Right cardiac atrium (tissue), 5 donors: Measurements from ENCODE around the gene MLKL. TPM values are rescaled to one million over a fixed set of nuclear protein-coding genes. Genes with fewer than 3 reads are reported as not detected.

Experiments
- ATAC-seq, 2 donors: fragments of 200-7000 bp; cut with Tn5 transposase; one replicate each; pipeline versions ENCODE4 v1.8.0 to v1.9.1; 2020; ENCODE audit warnings: moderate library complexity in 2 of 2, mild to moderate bottlenecking in 1 of 2
- DNase-seq, 3 donors: peaks; one replicate each; pipeline ENCODE4 v3.0.0-alpha.2; 2020
- H3K27ac ChIP-seq: one replicate; pipeline ENCODE4 v1.5.1; 2013; ENCODE audit warnings: mild to moderate bottlenecking, low read length, control low read depth, moderate library complexity
- H3K27me3 ChIP-seq: one replicate; pipeline ENCODE4 v1.6.1; 2013; ENCODE audit not compliant: control insufficient read depth, insufficient read depth
- H3K4me1 ChIP-seq: one replicate; pipeline ENCODE4 v1.6.1; 2013; ENCODE audit warnings: low read length; ENCODE audit not compliant: control insufficient read depth, insufficient read depth
- H3K4me3 ChIP-seq: one replicate; pipeline ENCODE4 v1.5.1; 2013; ENCODE audit warnings: low read length, control low read depth
- H3K9me3 ChIP-seq: one replicate; pipeline ENCODE4 v1.6.1; 2013; ENCODE audit warnings: low read length; ENCODE audit not compliant: control insufficient read depth
- WGBS: extraction: QIAGEN DNeasy Blood & Tissue Kit; methylation state at CpG from one replicate; pipeline ENCODE4 v1.1.7; 2013; 5-methylcytosine and 5-hydroxymethylcytosine counted together
- intact Hi-C, 4 donors: fragments of 100-400 bp; cut with DNase I; formaldehyde crosslinking; loops; one replicate each; pipeline versions ENCODE4 v1.11.0 to v1.14.0; 2022 to 2023
- polyA plus RNA-seq: library from polyadenylated mRNA; stranded (reverse); fragments of 200-250 nt; gene quantifications from one replicate; pipeline ENCODE4 v1.2.3, GENCODE V29; 2013
- total RNA-seq, 4 donors: library from RNA; stranded (reverse); fragmentation: NEBNext Ultra II Directional; extraction: Animal tissue kit (Norgen Biotek cat#: 25700); gene quantifications; one replicate each; pipeline ENCODE4 v1.2.1, GENCODE V29; 2021
- donor health status: healthy with polysubstance abuse.
- donor health status: DM: no; HTN: yes; CAD: no.
- donor health status: DM: no; HTN: no; CAD: no.
- donor health status: DM: no; HTN: yes; CAD: no; lungs with severe emphysema.
- donor health status: DM: yes; HTN: yes; CAD: no.

Gene MLKL
- total and polyA plus RNA-seq, 5 donors = 4.7 to 10.4 (median 5.9) TPM

GRCh38 chr16:74718741-74719610 is 18.3 kb upstream of the MLKL start:
- Histone ChIP-seq H3K27ac (no peak overlapping the region), H3K9me3 (no peaks in the 10 kb centered on the region), H3K27me3 (no peaks in the 10 kb centered on the region), H3K4me1 (no peaks in the 10 kb centered on the region), H3K4me3 (no peak overlapping the region)
- WGBS = 90% methylated on average over 27 of the region's 27 CpGs
- intact Hi-C loops = no loop called here
- no peak for DNase-seq
- ATAC-seq = no peak

- ATAC-seq = no peak
- H3K9me3 ChIP-seq = no peaks in the 10 kb centered on the region
- H3K27me3 ChIP-seq = no peaks in the 10 kb centered on the region
- H3K4me3 ChIP-seq = no peak overlapping the region
- 85% methylated on average over 13 of the region's 13 CpGs for WGBS
- H3K27ac ChIP-seq = no peak overlapping the region
- no peaks in the 10 kb centered on the region for H3K4me1 ChIP-seq
- DNase-seq = no peak
- intact Hi-C loops = no loop called here
Observed at GRCh38 chr16:74718140-74718539, 17.5 kb upstream of the MLKL start.

- Histone ChIP-seq H3K9me3 (no peaks in the 10 kb centered on the region), H3K4me1 (no peaks in the 10 kb centered on the region), H3K27ac (no peak overlapping the region), H3K4me3 (no peak overlapping the region), H3K27me3 (no peaks in the 10 kb centered on the region)
- intact Hi-C loops = no loop called here
- WGBS = 81% methylated on average over 7 of the region's 7 CpGs
- ATAC-seq (no peak), DNase-seq (no peak)
Observed at GRCh38 chr16:74717367-74717766, 16.7 kb upstream of the MLKL start.

- no peaks in the 10 kb centered on the region for H3K4me1 ChIP-seq
- WGBS = 83% methylated on average over 15 of the region's 15 CpGs
- intact Hi-C loops = no loop called here
- peak in 1 of 2 donors; percentile 14 for ATAC-seq
- no peak overlapping the region for H3K4me3 ChIP-seq
- no peaks in the 10 kb centered on the region for H3K9me3 ChIP-seq
- H3K27me3 ChIP-seq = no peaks in the 10 kb centered on the region
- no peak for DNase-seq
- H3K27ac ChIP-seq = no peak overlapping the region
Observed at GRCh38 chr16:74716355-74716754, 15.7 kb upstream of the MLKL start.

GRCh38 chr16:74713876-74714275 is 13.2 kb upstream of the MLKL start:
- no peaks in the 10 kb centered on the region for H3K4me1 ChIP-seq
- no peak for DNase-seq
- H3K27me3 ChIP-seq = no peaks in the 10 kb centered on the region
- H3K4me3 ChIP-seq = no peak overlapping the region
- intact Hi-C loops = loop anchor here in 2 of 4 donors (5.0 kb wide), 1 partner anchor 148 kb away; no protein-coding TSS in a partner anchor
- H3K27ac ChIP-seq = no peak overlapping the region
- no peak for ATAC-seq
- 90% methylated on average over 10 of the region's 10 CpGs for WGBS
- H3K9me3 ChIP-seq = no peaks in the 10 kb centered on the region

GRCh38 chr16:74713325-74713724 is 12.7 kb upstream of the MLKL start:
- DNase-seq (no peak), ATAC-seq (no peak)
- Histone ChIP-seq H3K4me3 (no peak overlapping the region), H3K27ac (no peak overlapping the region), H3K9me3 (no peaks in the 10 kb centered on the region), H3K27me3 (no peaks in the 10 kb centered on the region), H3K4me1 (no peaks in the 10 kb centered on the region)
- WGBS = 66% methylated on average over 10 of the region's 10 CpGs
- intact Hi-C loops = loop anchor here in 2 of 4 donors (5.0 kb wide), 1 partner anchor 149 kb away; no protein-coding TSS in a partner anchor

GRCh38 chr16:74711938-74712337 is 11.3 kb upstream of the MLKL start:
- intact Hi-C loops = loop anchor here in 2 of 4 donors (5.0 kb wide), 1 partner anchor 150 kb away; no protein-coding TSS in a partner anchor
- WGBS = 85% methylated on average over 12 of the region's 12 CpGs
- H3K27ac ChIP-seq = no peak overlapping the region

GRCh38 chr16:74710401-74710800 is 9.7 kb upstream of the MLKL start:
- ATAC-seq (no peak), DNase-seq (no peak)
- Histone ChIP-seq H3K9me3 (no peaks in the 10 kb centered on the region), H3K4me1 (no peaks in the 10 kb centered on the region), H3K27ac (no peak overlapping the region), H3K27me3 (no peaks in the 10 kb centered on the region), H3K4me3 (no peak overlapping the region)
- WGBS = 93% methylated on average over 8 of the region's 8 CpGs
- intact Hi-C loops = loop anchor here in 2 of 4 donors (5.0 kb wide), 1 partner anchor 152 kb away; no protein-coding TSS in a partner anchor

More at GRCh38 chr16:74711938-74712337, 11.3 kb upstream of the MLKL start:
- DNase-seq (no peak), ATAC-seq (no peak)
- H3K4me3 ChIP-seq = no peak overlapping the region
- H3K27me3 ChIP-seq = no peaks in the 10 kb centered on the region
- no peaks in the 10 kb centered on the region for H3K4me1 ChIP-seq
- H3K9me3 ChIP-seq = no peaks in the 10 kb centered on the region

GRCh38 chr16:74709441-74709877 is 8.8 kb upstream of the MLKL start:
- WGBS = under 1% methylated on average over 6 of the region's 6 CpGs
- peak; percentile 88 to 91 for ATAC-seq
- Histone ChIP-seq H3K27me3 (no peaks in the 10 kb centered on the region), H3K4me1 (no peaks in the 10 kb centered on the region), H3K4me3 (no peak overlapping the region), H3K27ac (no peak overlapping the region), H3K9me3 (no peaks in the 10 kb centered on the region)
- intact Hi-C loops = loop anchor here in 1 of 4 donors (5.0 kb wide), 1 partner anchor 153 kb away; no protein-coding TSS in a partner anchor
- peak; percentile 77 to 90 (median 87) for DNase-seq

GRCh38 chr16:74700116-74700437 is 585 bp downstream of the MLKL start:
- peak overlapping the region; percentile 53 for H3K27ac ChIP-seq
- no peaks in the 10 kb centered on the region for H3K9me3 ChIP-seq
- peak; percentile 56 to 58 for ATAC-seq
- no peaks in the 10 kb centered on the region for H3K27me3 ChIP-seq
- no peaks in the 10 kb centered on the region for H3K4me1 ChIP-seq
- intact Hi-C loops = no loop called here
- DNase-seq = peak in 2 of 3 donors; percentile 28 to 62
- WGBS = under 1% methylated on average over 16 of the region's 16 CpGs
- H3K4me3 ChIP-seq = peak overlapping the region; percentile 58

- Histone ChIP-seq H3K4me1 (no peaks in the 10 kb centered on the region), H3K4me3 (peak overlapping the region; percentile 58), H3K27me3 (no peaks in the 10 kb centered on the region), H3K27ac (no peak overlapping the region), H3K9me3 (no peaks in the 10 kb centered on the region)
- ATAC-seq = no peak
- intact Hi-C loops = no loop called here
- WGBS = 72% methylated on average over 4 of the region's 4 CpGs
- no peak for DNase-seq
Observed at GRCh38 chr16:74699666-74700065, 996 bp downstream of the MLKL start.
